HEK293 (cell line): ENCODE results near the gene OR6B2.

Source experiments
- MEIS1 ChIP-seq: sonication (generic); formaldehyde crosslinking; IDR thresholded peaks from 2 replicates; pipeline ENCODE4 v1.8.1; 2022; ENCODE audit warnings: missing genetic modification reagents, mild to moderate bottlenecking, borderline replicate concordance
- ZNF140 ChIP-seq: fragments of 450-650 bp; formaldehyde crosslinking; IDR thresholded peaks from 2 replicates; pipeline ENCODE4 v1.5.1; 2016; ENCODE audit warnings: missing biosample characterization, missing genetic modification characterization
- ZNF146 ChIP-seq: fragments of 450-650 bp; formaldehyde crosslinking; IDR thresholded peaks from 2 replicates; pipeline ENCODE4 v1.5.1; 2016; ENCODE audit warnings: missing biosample characterization, missing genetic modification characterization
- ZNF248 ChIP-seq: fragments of 450-650 bp; formaldehyde crosslinking; IDR thresholded peaks from 2 replicates; pipeline ENCODE4 v1.5.1; 2017; ENCODE audit warnings: missing biosample characterization, missing genetic modification characterization
- ZNF792 ChIP-seq: fragments of 450-650 bp; formaldehyde crosslinking; IDR thresholded peaks from 2 replicates; pipeline ENCODE4 v1.5.1; 2016; ENCODE audit warnings: missing biosample characterization, missing genetic modification characterization
- TF ChIP-seq, protein P1 (sequence below): fragments of 450-650 bp; formaldehyde crosslinking; IDR thresholded peaks from 2 replicates; pipeline ENCODE4 v1.5.1; 2016; ENCODE audit warnings: missing biosample characterization, missing genetic modification characterization

DNA sequence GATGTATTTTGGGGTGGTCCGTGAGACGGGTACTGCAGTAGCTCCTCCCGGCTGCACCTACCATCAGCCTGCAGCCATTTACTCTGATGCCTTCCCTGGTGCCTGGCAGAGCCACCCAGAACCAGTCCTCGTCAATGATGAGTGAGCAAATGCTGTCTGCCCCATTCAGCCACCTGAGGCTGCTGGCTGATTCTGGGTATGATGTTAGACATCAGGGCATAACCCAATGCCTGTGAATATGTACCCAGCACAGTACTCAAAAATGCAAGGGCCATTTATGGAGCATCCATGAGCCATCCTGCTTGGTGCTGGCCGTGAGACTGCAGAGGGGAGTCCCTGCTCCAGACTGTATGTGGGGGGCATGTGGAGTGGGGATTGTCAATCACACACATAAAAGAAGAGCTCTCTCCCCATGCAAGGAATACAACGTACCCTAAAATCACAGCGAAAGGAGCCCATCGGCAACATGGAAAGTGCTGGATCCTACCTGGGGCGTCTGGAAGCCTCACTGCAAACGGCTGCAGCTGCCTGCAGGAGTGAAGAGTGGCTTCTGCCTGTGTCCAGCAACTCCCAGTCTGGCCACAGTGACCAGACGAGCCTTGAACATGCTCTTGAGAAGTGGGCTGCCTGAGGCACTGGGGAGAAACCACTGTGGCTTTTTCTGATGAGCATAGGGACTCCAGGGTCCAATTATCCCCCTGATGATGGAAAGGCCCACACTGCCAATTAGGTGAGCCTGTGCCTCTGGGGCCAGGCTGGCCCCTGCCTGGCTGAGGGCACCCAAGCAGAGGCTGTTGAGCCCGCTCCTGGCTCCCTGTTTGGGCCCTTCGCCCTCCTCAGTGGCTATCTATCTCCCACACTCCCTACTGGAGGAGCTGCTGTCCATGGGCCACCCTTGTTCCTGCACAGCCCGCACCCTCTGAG is 2.4 kb upstream of the OR6B2 start:
- no peak for TF ChIP-seq ZNF792 (tag by site-specific recombination)
- TF ChIP-seq, protein P1, sequence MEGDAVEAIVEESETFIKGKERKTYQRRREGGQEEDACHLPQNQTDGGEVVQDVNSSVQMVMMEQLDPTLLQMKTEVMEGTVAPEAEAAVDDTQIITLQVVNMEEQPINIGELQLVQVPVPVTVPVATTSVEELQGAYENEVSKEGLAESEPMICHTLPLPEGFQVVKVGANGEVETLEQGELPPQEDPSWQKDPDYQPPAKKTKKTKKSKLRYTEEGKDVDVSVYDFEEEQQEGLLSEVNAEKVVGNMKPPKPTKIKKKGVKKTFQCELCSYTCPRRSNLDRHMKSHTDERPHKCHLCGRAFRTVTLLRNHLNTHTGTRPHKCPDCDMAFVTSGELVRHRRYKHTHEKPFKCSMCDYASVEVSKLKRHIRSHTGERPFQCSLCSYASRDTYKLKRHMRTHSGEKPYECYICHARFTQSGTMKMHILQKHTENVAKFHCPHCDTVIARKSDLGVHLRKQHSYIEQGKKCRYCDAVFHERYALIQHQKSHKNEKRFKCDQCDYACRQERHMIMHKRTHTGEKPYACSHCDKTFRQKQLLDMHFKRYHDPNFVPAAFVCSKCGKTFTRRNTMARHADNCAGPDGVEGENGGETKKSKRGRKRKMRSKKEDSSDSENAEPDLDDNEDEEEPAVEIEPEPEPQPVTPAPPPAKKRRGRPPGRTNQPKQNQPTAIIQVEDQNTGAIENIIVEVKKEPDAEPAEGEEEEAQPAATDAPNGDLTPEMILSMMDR (tag by site-specific recombination) = no peak
- no peak for TF ChIP-seq ZNF248 (tag by site-specific recombination)
- no peak for TF ChIP-seq ZNF146 (tag by site-specific recombination)
- no peak for TF ChIP-seq MEIS1 (CRISPR knock-in tag)
- no peak for TF ChIP-seq ZNF140 (tag by site-specific recombination)
